Activated T-cell treated with anti-CD3 and anti-CD28 coated beads, Interleukin-2, amount 50 U/mL, for 72 hours (primary cell): ENCODE results near the gene ABCC6. TPM values are rescaled to one million over a fixed set of nuclear protein-coding genes. Genes with fewer than 3 reads are reported as not detected.

Source experiments
- ATAC-seq, 2 donors: fragments of 150-1000 bp; cut with Tn5 transposase; replicated peaks in 1 of 2; 2 replicates each; pipeline ENCODE4 v1.10.0; 2021; ENCODE audit warnings: moderate library complexity in 2 of 2, mild to moderate bottlenecking in 1 of 2
- DNase-seq, 2 donors: peaks; one replicate each; pipeline ENCODE4 v3.0.0; 2021 to 2022; ENCODE audit warnings: mixed read lengths in 1 of 2
- H3K27ac Mint-ChIP-seq: one replicate; pipeline ENCODE4 v1.8.0; 2022; ENCODE audit warnings: mild to moderate bottlenecking, moderate library complexity, mixed read lengths
- H3K27me3 Mint-ChIP-seq: one replicate; pipeline ENCODE4 v1.8.0; 2022; ENCODE audit warnings: low read depth, mixed read lengths
- H3K36me3 Mint-ChIP-seq, 2 donors: one replicate each; pipeline ENCODE4 v1.8.0; 2022; ENCODE audit warnings: mixed read lengths in 2 of 2, mild to moderate bottlenecking in 1 of 2; ENCODE audit not compliant: insufficient read depth in 2 of 2
- H3K4me1 Mint-ChIP-seq: one replicate; pipeline ENCODE4 v1.8.0; 2022; ENCODE audit warnings: low read depth, mixed read lengths
- H3K4me3 Mint-ChIP-seq, 2 donors: one replicate each; pipeline ENCODE4 v1.8.0; 2022; ENCODE audit warnings: mild to moderate bottlenecking in 2 of 2, mixed read lengths in 2 of 2, moderate library complexity in 2 of 2
- H3K9me3 Mint-ChIP-seq, 2 donors: one replicate each; pipeline ENCODE4 v1.8.0; 2022; ENCODE audit warnings: mixed read lengths in 2 of 2
- total RNA-seq, 2 donors: library from RNA; stranded (reverse); gene quantifications; one replicate each; pipeline ENCODE4 v1.2.3, GENCODE V29; 2022

ABCC6 gene
- total RNA-seq, 2 donors from 2014 or later: not detected

DNA sequence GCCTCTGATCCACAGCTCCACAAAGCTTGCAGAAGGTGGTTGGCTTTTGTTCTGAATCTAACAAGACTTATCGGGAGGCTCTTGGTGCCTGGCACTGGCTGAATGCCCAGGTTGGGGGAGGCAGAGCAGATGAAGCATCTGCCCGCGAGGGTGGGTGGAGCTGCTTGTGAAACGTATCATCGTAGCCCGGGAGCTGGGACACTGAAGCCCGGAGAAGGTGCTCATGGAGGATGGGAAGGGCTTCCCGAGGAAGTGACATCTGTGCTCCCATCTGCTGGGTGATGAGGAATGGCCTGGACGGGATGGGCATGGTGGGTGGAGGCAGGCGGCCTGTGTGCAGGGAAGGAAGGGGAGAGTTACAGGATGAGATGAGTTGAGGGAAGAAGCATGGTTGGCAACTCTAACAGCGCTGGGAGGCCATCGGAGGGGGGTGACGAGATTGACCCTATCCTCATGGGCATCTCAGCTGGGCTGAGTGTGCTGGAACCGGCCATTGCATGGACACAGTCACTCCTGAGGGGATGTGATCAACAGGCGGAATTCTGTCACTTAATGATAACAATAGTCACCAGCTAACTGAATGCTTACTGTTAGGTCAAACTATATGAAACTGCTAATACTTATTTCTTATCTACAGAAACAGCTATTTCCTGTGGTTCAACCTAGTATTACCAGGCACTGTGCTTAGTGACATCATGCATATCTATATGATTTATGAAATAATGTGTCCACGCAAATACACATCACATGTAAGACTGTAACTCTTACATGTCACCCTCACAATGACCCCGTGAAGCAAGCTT lies 102.7 kb downstream of the ABCC6 start:
- no peaks in the 10 kb centered on the region for H3K4me1 Mint-ChIP-seq
- ATAC-seq: no peak
- H3K36me3 Mint-ChIP-seq: peaks cover 33 to 77% of the 10 kb centered on the region in 2 donors
- peak overlapping the region; percentile 20 for H3K27ac Mint-ChIP-seq
- H3K4me3 Mint-ChIP-seq: no peak overlapping the region
- DNase-seq: no peak
- H3K27me3 Mint-ChIP-seq: no peaks in the 10 kb centered on the region
- peaks cover 7 to 13% of the 10 kb centered on the region in 2 donors for H3K9me3 Mint-ChIP-seq

DNA sequence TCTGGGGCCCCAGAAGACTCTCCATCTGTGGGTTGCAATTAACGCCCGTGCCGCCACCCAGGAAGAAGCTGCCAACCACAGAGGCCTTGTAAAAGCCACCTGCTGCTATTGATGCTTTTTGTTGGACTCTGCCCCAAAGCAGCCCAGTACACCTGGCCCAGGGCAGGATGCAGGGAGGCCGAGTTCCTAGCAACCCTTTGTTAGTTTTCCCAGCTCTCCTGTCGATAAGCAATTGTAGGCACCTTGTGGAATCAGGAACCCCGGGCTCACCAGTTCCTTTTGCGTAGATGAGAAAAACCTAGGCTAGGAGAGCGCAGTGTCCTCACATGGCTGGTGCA lies 103.3 kb downstream of the ABCC6 start:
- no peaks in the 10 kb centered on the region for H3K27me3 Mint-ChIP-seq
- H3K4me1 Mint-ChIP-seq: no peaks in the 10 kb centered on the region
- H3K36me3 Mint-ChIP-seq: peaks cover 33 to 77% of the 10 kb centered on the region in 2 donors
- ATAC-seq (no peak), DNase-seq (no peak)
- H3K27ac Mint-ChIP-seq: peak overlapping the region; percentile 20
- H3K4me3 Mint-ChIP-seq: no peak overlapping the region
- peaks cover 7 to 13% of the 10 kb centered on the region in 2 donors for H3K9me3 Mint-ChIP-seq

DNA sequence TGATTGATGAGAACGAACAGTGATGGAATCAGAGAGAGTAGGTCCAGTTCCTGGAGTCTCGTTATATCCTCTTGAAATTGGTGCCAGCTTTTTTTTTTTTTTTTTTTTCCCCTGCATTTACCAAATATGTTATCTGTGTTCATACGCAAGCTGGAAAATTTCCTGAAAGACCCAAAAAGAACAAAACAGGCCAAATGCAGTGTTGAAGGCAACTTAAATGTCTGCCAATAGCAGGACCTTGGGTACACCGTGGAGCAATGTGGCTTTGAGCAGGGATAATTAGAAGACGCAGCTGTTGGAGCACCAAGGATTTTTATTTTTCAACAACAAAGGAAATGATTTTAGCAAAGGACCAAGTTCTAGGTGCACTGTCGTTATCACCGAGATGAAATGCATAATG lies 105.0 kb downstream of the ABCC6 start:
- Mint-ChIP-seq H3K36me3 (peaks cover 28 to 66% of the 10 kb centered on the region in 2 donors), H3K27ac (no peak overlapping the region), H3K4me1 (no peaks in the 10 kb centered on the region), H3K27me3 (no peaks in the 10 kb centered on the region), H3K4me3 (no peak overlapping the region), H3K9me3 (peaks cover 0 to 6% of the 10 kb centered on the region in 2 donors)
- no peak for DNase-seq
- ATAC-seq: no peak

DNA sequence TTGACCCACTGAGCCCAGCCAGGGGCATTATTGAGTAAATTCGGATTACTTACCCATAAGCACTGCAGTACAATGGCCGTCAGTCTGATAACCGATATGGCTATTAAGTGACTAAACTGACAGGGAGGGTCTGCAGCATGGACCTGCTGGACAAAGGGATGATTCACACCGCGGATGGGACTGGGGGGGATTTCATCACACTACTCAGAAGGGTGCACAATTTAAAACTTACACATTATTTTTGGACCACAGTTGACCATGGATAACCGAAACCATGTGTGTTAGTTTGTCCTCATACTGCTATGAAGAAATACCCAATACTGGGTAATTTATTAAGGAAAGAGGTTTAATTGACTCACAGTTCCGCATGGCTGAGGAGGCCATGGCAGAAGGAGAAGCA lies 106.5 kb downstream of the ABCC6 start:
- DNase-seq (no peak), ATAC-seq (no peak)
- Mint-ChIP-seq H3K9me3 (peaks cover 0 to 4% of the 10 kb centered on the region in 2 donors), H3K36me3 (peaks cover 22 to 59% of the 10 kb centered on the region in 2 donors), H3K4me1 (no peaks in the 10 kb centered on the region), H3K4me3 (no peak overlapping the region), H3K27ac (no peak overlapping the region), H3K27me3 (no peaks in the 10 kb centered on the region)

DNA sequence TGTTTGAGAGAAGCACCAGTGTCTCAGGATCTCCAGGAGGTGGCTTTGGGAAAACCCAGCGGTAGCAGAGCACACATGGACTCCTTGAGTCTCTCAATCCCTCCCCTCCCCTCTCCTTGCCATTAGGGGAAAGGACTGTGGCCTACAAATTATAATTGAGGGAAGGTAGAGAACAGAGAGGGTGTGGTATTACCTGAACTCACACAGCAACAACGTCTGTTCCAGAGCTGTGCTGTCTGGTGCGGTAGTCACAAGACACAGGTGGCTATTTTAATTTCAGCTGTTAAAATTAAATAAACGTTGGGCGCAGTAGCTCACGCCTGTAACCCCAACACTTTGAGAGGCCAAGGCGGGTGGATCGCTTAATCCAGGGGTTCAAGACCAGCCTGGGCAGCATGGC lies 110.2 kb downstream of the ABCC6 start:
- H3K9me3 Mint-ChIP-seq: peaks cover 0 to 3% of the 10 kb centered on the region in 2 donors
- no peaks in the 10 kb centered on the region for H3K27me3 Mint-ChIP-seq
- no peak for ATAC-seq
- no peak for DNase-seq
- no peak overlapping the region for H3K27ac Mint-ChIP-seq
- no peaks in the 10 kb centered on the region for H3K4me1 Mint-ChIP-seq
- peaks cover 26 to 51% of the 10 kb centered on the region in 2 donors for H3K36me3 Mint-ChIP-seq
- H3K4me3 Mint-ChIP-seq: no peak overlapping the region

DNA sequence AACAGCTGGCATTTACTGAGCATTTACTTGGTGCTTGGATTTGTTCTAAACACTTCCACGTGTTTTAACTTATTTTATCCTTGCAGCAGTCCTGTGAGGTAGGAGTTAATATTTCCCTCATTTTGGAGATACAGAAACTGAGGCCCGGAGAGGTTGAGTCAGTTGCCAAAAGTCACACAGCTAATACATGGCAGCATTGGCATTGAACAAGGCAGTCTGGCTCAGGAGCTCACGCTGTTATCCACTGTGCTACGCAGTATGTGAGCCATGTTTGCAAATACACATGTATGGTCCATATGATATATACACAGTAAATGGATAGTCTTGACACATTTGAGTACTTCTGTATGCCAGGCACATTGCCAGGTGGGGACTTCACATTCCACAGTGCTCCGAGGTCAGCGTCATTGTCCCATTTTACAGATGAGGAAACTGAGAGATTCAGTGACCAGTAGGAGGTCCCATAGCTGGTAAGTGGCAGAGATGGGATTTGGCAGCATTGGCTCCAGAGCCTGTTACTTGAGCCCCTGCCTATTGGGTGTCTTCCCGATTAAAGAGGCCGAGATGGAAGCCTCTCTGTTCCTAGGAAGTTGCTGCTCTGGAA lies 110.7 kb downstream of the ABCC6 start:
- peaks cover 21 to 47% of the 10 kb centered on the region in 2 donors for H3K36me3 Mint-ChIP-seq

DNA sequence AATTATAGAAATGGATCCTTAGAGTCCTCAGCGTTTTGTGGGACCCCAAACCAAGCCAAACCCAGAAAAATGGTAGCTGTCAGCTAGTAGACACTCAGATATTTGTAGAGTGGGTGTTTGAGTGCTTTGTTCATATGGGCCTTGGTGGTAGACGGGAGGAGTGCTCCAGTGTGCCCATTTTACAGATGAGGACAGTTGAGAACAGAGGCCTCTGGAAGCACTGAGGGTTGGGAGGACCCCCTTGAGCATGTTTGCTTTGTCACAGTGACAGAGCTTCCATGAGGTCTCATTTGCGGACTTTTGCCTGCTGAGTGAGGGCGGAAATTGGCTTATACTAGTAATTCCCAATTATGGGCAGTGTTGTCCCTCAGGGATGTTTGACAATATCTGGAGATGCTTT lies 111.7 kb downstream of the ABCC6 start:
- Mint-ChIP-seq H3K36me3 (peaks cover 16 to 41% of the 10 kb centered on the region in 2 donors), H3K4me3 (no peak overlapping the region)

More for the DNA sequence above, 110.7 kb downstream of the ABCC6 start:
- DNase-seq: no peak
- Mint-ChIP-seq H3K27me3 (no peaks in the 10 kb centered on the region), H3K9me3 (no peaks in the 10 kb centered on the region), H3K4me1 (no peaks in the 10 kb centered on the region), H3K27ac (no peak overlapping the region), H3K4me3 (no peak overlapping the region)
- no peak for ATAC-seq

DNA sequence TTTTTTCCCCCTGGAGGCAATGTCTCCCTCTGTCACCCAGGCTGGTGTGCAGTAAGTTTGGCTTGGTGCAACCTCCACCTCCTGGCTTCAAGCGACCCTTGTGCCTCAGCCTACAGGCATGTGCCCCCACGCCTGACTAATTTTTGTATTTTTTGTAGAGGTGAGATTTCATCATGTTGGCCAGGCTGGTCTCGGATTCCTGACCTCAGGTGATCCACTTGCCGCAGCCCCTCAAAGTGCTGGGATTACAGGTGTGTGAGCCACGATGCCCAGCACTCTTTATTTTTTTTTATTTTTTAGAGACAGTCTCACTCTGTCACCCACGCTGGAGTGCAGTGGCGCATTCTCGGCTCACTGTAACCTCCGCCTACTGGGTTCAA lies 113.2 kb downstream of the ABCC6 start:
- DNase-seq (no peak), ATAC-seq (no peak)
- Mint-ChIP-seq H3K4me1 (no peaks in the 10 kb centered on the region), H3K9me3 (no peaks in the 10 kb centered on the region), H3K27me3 (no peaks in the 10 kb centered on the region), H3K36me3 (peaks cover 16 to 28% of the 10 kb centered on the region in 2 donors), H3K4me3 (no peak overlapping the region), H3K27ac (peak overlapping the region; percentile 27)

More for the DNA sequence above, 111.7 kb downstream of the ABCC6 start:
- no peaks in the 10 kb centered on the region for H3K9me3 Mint-ChIP-seq
- no peaks in the 10 kb centered on the region for H3K4me1 Mint-ChIP-seq
- H3K27me3 Mint-ChIP-seq: no peaks in the 10 kb centered on the region
- ATAC-seq: no peak
- DNase-seq: no peak
- H3K27ac Mint-ChIP-seq: no peak overlapping the region

DNA sequence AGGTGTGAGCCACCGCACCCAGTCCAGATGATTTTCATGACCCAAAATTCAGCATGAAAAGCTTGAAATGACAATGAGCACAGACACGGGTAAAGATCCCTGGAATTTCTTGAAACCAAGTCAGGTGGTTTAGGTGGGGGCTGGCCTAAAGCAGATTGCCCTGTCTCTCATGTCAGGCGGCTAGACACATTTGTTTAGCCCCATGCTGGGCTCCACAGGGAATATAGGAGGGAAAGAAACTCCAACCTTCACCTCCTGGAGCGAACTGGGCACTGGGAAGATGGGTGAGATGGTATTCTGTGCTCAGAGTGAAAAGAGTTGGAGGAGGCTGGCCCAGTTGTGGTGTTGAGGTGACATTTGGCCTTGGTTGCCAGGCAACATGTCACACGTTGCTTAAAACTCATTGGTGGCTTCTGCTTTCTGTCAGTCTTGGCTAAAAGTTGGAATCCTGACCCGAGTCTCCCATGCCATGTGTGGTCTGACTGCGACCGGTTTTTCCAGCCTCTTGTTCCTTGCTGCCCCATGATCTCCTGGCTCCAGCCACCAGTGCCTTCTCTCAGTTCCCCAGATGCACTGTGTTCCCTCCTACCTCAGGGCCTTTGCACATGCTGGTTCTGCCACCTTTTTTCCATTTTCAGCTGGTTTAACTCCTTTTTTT lies 113.7 kb downstream of the ABCC6 start:
- Mint-ChIP-seq H3K27ac (peak overlapping the region; percentile 27), H3K36me3 (peaks cover 12 to 23% of the 10 kb centered on the region in 2 donors), H3K9me3 (no peaks in the 10 kb centered on the region), H3K27me3 (no peaks in the 10 kb centered on the region), H3K4me3 (no peak overlapping the region), H3K4me1 (no peaks in the 10 kb centered on the region)
- DNase-seq (no peak), ATAC-seq (no peak)

DNA sequence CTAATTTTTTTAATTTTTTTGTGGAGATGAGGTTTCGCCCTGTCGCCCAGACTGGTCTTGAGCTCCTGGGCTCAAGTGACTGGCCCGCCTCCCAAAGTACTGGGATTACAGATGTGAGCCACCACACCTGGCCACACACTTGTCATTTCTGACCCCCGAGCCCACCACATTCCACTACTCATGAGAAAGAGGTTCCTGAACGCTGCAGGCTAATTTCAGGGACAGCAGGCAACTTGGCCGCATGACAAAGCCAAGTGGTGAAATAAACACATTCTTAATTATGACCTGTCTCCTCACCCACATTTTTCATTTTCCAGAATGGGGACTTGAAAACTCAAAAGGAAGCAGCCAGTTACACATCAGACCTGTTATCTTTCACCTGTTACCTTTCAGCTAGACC lies 114.5 kb downstream of the ABCC6 start:
- no peak overlapping the region for H3K4me3 Mint-ChIP-seq
- no peak overlapping the region for H3K27ac Mint-ChIP-seq
- H3K9me3 Mint-ChIP-seq: no peaks in the 10 kb centered on the region
- peaks cover 13 to 22% of the 10 kb centered on the region in 2 donors for H3K36me3 Mint-ChIP-seq
- H3K4me1 Mint-ChIP-seq: no peaks in the 10 kb centered on the region
- ATAC-seq (peak in 1 of 2 donors; percentile 39), DNase-seq (no peak)
- no peaks in the 10 kb centered on the region for H3K27me3 Mint-ChIP-seq

DNA sequence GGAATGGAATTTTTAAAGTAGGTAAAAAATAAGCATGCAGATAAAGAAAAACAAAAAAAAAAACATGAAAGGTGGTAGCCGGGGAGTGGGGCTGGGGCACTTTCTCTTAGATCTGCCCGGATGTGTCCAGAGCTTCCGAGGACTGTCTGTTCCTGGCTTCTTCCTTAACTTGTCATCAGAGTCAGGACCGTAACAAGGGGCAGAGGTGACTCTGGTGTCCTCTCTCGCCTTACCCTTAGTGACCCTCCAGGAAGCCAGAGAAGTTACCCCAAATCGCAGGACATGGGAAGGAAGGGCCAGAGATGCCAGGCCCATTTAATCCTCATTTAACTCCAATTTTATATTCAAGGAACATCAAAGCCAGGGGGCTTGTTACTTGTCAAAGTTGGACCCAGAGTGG lies 115.5 kb downstream of the ABCC6 start:
- Mint-ChIP-seq H3K36me3 (peaks cover 12 to 25% of the 10 kb centered on the region in 2 donors), H3K4me3 (no peak overlapping the region), H3K27me3 (no peaks in the 10 kb centered on the region), H3K27ac (no peak overlapping the region), H3K9me3 (no peaks in the 10 kb centered on the region), H3K4me1 (no peaks in the 10 kb centered on the region)
- no peak for DNase-seq
- ATAC-seq: no peak

DNA sequence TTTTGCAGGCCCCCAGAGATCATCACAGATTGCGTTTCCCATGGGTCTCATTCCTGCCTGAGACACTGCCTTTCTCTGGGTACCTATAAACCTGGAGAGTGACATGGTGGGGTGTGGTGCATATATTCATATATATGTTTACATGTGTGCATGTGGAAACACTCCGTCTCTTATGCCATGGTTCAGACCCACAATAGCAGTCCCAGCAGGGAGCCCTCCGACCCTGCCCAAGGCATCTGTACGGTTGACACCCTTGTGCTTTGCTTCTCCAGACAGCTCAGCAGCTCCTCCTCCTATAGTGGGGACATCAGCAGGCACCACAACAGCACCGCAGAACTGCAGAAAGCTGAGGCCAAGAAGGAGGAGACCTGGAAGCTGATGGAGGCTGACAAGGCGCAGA lies 116.8 kb downstream of the ABCC6 start:
- ATAC-seq: no peak
- no peak overlapping the region for H3K27ac Mint-ChIP-seq
- DNase-seq: no peak
- H3K36me3 Mint-ChIP-seq: peaks cover 10 to 23% of the 10 kb centered on the region in 2 donors
- H3K9me3 Mint-ChIP-seq: no peaks in the 10 kb centered on the region
- H3K4me1 Mint-ChIP-seq: no peaks in the 10 kb centered on the region
- no peak overlapping the region for H3K4me3 Mint-ChIP-seq
- H3K27me3 Mint-ChIP-seq: no peaks in the 10 kb centered on the region

DNA sequence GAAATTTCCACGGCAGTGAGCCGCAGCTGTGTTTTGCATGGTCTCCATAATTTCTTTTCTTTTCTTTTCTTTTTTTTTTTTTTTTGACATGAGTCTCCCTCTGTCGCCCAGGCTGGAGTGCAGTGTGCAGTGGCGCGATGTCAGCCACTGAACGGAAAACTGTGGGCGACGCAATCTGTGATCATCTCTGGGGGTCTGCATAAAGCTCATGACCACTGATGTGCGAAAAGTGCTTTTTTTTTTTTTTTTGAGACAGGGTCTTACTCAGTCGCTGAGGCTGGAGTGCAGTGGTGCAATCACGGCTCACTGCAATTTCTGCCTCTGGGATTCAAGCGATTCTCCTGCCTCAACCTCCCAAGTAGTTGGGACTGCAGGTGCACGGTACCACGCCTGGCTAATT lies 117.6 kb downstream of the ABCC6 start:
- Mint-ChIP-seq H3K27me3 (no peaks in the 10 kb centered on the region), H3K4me3 (no peak overlapping the region), H3K9me3 (no peaks in the 10 kb centered on the region), H3K27ac (no peak overlapping the region), H3K4me1 (no peaks in the 10 kb centered on the region), H3K36me3 (peaks cover 9 to 19% of the 10 kb centered on the region in 2 donors)
- DNase-seq: no peak
- ATAC-seq: no peak
